Fibroblast of lung (primary cell): ENCODE data around the gene RANBP3.

Experiments
- CTCF ChIP-seq, 2 donors: IDR thresholded peaks in 1 of 2; conservative IDR thresholded peaks in 1 of 2; 1 replicate in 1 of 2; 2 replicates in 1 of 2; pipeline ENCODE4 v1.5.1; 2011 to 2012; ENCODE audit warnings: low read length in 2 of 2, control low read depth in 1 of 2, inconsistent platforms in 1 of 2, low read depth in 1 of 2, mild to moderate bottlenecking in 1 of 2
- EZH2 ChIP-seq: IDR thresholded peaks from 2 replicates; pipeline ENCODE4 v1.5.1; 2012; ENCODE audit warnings: low read length, control low read depth, mild to moderate bottlenecking; ENCODE audit errors: missing control alignments

GRCh38 chr19:5914946-5915781, 62.8 kb downstream of the RANBP3 start:
- no peak for TF ChIP-seq CTCF (conservative IDR thresholded peaks at IDR 0.05 in 1 of 2, IDR thresholded peaks at IDR 0.05 in 1 of 2; ENCODE audit: low read depth in 1 of 2, low read length in 2 of 2)
- TF ChIP-seq EZH2: no peak
